ENCODE results near the gene HEY2.
"Not testable (repeated sequence)": the region's sequence is repeated elsewhere in the genome, so short reads cannot be mapped to it uniquely, and the experiment has no call there.

The HEY2 gene

GRCh38 chr6:125749173-125749864 lies at the start of gene HEY2:
HEY2 (plus strand) TSS chr6:125749632; CDS start chr6:125749777, 145 bp downstream.
- DNase-seq (ENCODE audit: low read depth in 2 of 3, low spot score in 1 of 3), result peak; percentile 63 to 81 (median 64)

- no peak for DNase-seq (ENCODE audit: low read depth in 2 of 3, low spot score in 1 of 3)
These were observed 48.7 kb upstream of the HEY2 start for GRCh38 chr6:125700581-125701353.

DNA sequence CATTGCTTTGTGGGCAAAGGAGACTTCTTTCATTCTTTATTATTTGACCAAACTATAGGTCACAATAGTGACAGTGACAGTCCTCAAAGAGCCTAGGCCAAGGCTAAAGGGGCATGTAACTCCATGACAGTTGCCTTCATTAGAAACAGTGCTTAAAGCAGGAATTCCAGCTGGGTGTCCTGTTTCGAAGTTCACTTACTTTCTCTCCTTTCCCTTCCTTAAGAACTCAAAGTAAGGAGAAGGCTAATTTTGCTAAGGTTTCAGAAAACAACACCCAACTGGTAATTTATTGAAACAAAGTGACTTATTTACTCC lies 48.1 kb upstream of the HEY2 start:
- no peak for DNase-seq (ENCODE audit: low read depth in 2 of 3, low spot score in 1 of 3)

- DNase-seq (ENCODE audit: low read depth in 2 of 3, low spot score in 1 of 3), result not testable (repeated sequence)
These were observed 45.5 kb upstream of the HEY2 start for GRCh38 chr6:125703882-125704281.

DNA sequence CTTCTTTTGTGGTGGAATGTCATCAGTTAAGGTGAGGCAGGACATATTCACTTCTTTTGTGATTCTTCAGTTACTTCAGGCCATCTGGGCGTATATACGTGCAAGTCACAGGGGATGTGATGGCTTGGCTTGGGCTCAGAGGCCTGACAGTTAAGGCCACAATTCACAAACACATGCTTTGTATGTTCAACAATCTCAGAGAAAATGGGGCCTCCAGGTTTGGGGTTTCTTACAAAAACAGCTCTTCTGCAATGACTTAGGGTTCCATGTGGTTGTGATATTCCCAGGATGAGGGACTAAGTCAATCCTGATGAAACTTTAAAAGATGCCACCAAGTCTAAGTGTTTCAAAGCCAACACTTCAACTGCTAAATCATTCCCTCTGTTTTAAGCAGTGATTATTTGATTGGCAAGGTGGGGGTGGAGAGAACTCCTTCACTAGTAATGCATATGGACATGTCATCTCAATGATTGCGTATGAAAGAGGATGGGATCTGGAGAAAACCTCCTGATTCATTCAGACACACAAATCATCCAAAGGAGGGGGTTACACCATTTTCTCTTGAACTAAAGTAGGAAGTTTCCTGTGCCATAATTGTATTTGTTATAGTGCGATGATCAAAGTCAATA lies 41.7 kb upstream of the HEY2 start:
- no peak for DNase-seq (ENCODE audit: low read depth in 2 of 3, low spot score in 1 of 3)

- no peak for DNase-seq (ENCODE audit: low read depth in 2 of 3, low spot score in 1 of 3)
These were observed 38.3 kb upstream of the HEY2 start for GRCh38 chr6:125711013-125711675.

DNA sequence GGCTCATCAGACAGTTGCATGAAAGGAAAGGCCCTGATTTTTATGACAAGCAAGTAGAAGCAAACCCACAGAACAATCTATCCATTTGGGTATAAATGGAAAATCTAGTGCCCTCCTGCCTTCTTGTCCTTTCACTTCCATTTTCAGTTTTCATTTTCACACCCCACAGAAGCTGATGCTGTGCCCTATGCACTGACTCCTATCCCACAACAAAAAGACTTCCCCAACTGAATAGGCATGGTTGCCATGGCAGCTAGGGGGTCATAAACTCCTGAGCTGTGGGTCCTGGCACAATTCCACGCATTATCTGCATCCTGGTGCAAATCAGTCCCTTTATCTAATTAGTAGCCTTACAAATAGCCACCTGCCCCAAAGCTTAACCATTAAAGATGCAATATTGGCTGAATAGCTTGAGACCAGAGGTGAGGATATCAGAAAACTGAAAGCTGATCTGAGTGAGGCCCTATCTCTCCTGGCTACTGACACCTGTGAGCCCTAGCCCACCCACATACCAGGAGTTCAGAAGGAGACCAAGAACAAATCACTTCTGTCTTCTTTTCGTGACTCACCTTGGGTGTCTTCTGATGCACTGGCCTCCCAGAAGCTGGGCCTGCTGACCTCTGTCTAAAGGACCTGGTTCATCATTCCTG lies 34.9 kb upstream of the HEY2 start:
- no peak for DNase-seq (ENCODE audit: low read depth in 2 of 3, low spot score in 1 of 3)

GRCh38 chr6:125717120-125717731 lies 32.2 kb upstream of the HEY2 start:
- DNase-seq (ENCODE audit: low read depth in 2 of 3, low spot score in 1 of 3), result no peak

DNA sequence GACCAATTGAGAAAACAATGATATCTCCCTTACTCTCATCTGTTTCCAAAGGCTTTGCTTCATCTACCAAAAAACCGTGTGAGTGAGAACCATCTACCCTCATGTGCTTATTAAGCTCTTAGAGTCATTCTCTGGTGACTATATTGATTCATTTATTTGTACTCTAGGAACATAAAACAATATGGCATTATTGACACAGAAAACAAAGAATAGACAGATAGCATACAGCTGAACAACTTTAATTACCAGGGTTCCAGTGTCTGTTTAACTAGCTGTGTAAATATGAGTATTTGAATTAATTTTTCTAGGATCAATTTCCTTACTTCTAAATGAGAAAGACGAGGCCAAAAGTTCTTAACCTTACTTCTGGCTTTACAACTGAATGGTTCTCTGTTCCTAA lies 31.3 kb upstream of the HEY2 start:
- DNase-seq (ENCODE audit: low read depth in 2 of 3, low spot score in 1 of 3), result no peak

DNA sequence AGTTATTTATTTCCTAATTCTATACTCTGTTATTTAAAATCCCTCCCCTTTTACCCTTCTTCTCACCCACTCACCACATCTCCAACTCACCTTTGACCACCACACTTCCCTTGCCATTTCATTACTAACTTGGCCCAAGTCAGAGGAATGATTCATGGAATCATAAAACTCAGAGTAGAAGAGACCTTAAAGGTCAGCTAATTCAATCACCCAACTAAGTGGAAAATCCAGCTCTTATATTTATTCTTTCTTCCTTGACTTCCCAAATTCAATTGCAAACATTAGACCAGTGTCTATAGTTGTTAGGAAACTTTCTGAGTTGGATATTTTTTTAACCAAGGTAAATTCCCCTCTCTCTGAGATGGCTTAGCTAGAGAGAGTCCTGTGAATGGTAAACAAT lies 26.5 kb upstream of the HEY2 start:
- no peak for DNase-seq (ENCODE audit: low read depth in 2 of 3, low spot score in 1 of 3)

DNA sequence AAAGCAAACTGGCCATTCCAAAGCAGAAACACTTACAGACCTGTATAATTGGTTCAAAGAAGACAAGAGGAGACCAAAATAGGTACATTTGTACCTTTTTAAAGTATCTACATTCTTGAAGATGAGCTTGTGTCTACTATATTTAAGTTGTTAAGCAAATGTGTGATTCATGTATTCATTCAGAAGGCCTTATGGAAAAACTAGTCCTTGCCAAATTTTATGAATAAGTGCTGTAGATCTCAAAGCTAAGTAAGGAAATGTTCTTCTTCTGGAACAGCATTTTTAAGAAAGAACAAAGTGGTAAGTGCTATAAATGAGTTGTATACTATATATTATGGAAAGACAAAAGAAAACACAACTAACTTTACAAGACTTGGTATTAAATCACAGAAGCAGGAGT lies 22.2 kb upstream of the HEY2 start:
- DNase-seq (ENCODE audit: low read depth in 2 of 3, low spot score in 1 of 3), result no peak

- DNase-seq (ENCODE audit: low read depth in 2 of 3, low spot score in 1 of 3), result no peak
These were observed 20.7 kb upstream of the HEY2 start for GRCh38 chr6:125728739-125729138.

GRCh38 chr6:125729983-125730382 lies 19.4 kb upstream of the HEY2 start:
- DNase-seq (ENCODE audit: low read depth in 2 of 3, low spot score in 1 of 3), result no peak

DNA sequence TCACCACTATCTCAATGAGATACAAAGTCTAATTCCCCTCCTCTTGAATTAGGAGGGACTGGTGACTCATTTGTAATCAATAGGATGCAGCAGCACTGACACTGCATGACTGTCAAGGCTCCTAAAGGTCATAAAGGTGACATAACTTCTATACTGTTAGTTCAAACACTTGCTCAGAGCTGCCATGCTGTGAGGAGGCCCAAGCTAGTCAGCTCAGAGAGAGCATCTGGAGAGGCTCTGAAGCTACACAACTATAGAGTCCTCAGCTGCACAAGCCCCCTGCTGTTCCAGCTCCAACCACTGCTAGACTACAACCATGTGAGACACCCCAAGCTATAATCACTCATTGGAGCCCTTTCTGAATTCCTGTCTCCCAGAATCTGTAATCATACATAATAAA lies 17.0 kb upstream of the HEY2 start:
- DNase-seq (ENCODE audit: low read depth in 2 of 3, low spot score in 1 of 3), result no peak

GRCh38 chr6:125733516-125734300 lies 15.7 kb upstream of the HEY2 start:
- DNase-seq (ENCODE audit: low read depth in 2 of 3, low spot score in 1 of 3), result no peak

- no peak for DNase-seq (ENCODE audit: low read depth in 2 of 3, low spot score in 1 of 3)
These were observed 11.2 kb upstream of the HEY2 start for GRCh38 chr6:125738276-125738675.

- DNase-seq (ENCODE audit: low read depth in 2 of 3, low spot score in 1 of 3), result no peak
These were observed 10.1 kb upstream of the HEY2 start for GRCh38 chr6:125739364-125739763.

DNA sequence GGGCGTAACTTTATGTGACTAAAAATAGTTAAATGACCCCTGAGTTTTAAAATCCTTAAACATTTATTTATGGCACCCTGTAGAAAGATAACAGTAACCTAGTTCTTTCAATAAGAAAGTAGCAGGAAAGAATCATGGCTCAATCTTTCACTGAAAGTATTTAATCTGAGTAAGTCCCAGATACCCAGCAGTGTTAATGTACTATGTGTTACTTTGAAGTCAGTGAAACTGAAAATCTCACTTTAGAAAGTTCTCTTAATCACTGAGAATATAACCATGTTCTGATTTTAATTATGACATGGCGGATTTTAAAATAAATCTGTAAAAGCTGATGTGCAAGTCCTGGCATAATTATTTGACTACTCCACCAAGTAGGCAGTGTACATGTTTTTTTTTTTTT lies 8.1 kb upstream of the HEY2 start:
- DNase-seq (ENCODE audit: low read depth in 2 of 3, low spot score in 1 of 3), result no peak

DNA sequence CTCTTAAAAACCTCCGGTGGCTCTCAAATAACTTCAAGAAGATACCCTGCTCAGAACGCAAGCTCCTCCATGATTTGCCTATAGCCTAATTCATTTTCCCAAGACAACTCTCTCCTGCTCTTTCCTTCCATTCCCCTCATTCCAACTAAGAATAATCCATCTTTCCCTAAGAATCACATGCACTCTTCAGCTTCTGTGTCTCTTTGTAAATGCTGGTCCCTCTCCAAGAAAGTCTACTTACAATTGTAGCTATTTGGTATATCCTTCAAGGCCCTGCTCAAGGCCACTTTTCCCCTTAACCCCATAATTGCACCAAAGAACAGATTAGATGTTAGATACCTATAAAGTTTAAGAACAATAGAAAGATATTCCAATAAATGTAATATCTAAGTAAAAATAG lies 7.4 kb upstream of the HEY2 start:
- DNase-seq (ENCODE audit: low read depth in 2 of 3, low spot score in 1 of 3), result no peak

GRCh38 chr6:125742464-125743120 lies 6.8 kb upstream of the HEY2 start:
- DNase-seq (ENCODE audit: low read depth in 2 of 3, low spot score in 1 of 3), result no peak

All from stimulated activated CD4-positive, alpha-beta T cell treated with anti-CD3 and anti-CD28 coated beads, Interleukin-12 subunit alpha, Interleukin-12 subunit beta, amount 100 ng/mL, for 48 hours (primary cell).